Bone marrow (tissue), 2 donors: ENCODE results near the gene TCHHL1.

Source experiments
- DNase-seq, 2 donors: peaks; one replicate each; lab custom pipeline; 2025; lab: John Stamatoyannopoulos, UW

The TCHHL1 gene

DNA sequence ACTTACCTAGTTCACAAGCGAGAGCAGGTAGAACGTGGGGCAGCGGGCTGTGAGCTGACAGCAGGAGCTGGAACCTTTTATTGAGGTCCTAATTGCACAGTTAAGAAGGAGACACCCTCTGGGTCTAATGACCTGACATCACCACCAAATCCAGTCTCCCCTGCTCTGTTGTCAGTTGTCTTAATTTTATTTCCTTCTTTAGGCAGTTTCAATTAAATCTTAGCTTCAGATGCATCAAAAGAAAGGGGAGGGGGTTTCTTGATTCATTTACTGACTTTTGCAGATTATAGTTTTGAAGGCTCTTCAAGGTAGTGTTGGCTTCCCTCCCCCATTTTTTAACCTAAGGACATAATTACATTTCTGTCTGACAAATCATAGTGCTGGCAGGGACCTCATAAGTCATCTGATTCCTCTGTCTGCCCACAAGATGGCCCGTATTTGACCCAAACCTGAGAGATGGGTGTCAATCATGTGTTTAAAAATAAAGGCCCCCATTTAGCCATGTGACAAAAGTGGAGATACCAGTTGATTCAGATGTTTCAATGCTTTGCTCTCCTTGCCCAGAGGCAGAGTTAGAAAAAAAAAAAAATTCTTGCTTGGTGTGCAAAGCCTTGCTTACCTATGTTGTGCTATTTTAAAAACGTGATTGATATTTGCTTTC, at the start of gene TCHHL1:
TSS of gene TCHHL1 (minus strand) at position 51 of the 661 bp plus-strand sequence. CDS start 921 bp downstream, outside the sequence.
- DNase-seq: no peak

DNA sequence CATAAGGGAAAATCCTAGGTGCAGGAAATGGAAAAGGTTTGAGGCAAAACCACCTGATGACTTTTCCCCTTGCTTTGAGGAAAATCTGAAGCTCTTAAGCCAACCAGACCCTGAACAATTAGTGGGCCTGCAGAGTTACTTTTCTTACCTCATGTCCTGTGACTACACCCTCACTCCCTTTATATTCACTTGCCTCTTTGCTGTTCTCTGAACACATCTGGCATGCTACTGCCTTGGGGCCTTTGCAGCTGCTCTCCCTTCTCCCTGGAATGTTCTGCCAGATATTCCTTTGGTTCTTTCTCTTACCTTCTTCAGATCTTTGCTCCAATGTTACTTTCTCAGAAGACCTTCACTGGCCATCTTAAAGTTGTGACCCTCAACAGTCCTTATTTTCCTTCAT, 48.4 kb upstream of the TCHHL1 start:
- DNase-seq: no peak

DNA sequence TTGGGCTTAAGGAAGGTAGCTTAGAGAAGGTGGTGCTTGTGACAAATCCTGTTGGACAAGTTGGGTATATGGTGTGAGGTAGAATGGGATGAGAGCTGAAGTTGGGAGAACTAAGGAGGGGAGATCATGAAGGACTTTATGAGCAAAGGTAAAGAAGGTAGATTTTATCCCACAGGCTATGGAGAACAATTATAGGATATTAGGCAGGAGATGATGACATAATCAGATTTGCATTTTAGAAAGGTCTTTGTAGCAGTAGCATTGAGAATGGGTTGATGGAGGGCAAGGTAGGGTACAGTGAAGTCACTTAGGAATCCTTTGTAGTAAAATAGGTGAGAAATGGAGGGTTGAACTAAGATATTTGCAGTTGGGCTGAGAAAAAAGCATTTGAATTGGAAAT, 41.3 kb upstream of the TCHHL1 start:
- no peak for DNase-seq

DNA sequence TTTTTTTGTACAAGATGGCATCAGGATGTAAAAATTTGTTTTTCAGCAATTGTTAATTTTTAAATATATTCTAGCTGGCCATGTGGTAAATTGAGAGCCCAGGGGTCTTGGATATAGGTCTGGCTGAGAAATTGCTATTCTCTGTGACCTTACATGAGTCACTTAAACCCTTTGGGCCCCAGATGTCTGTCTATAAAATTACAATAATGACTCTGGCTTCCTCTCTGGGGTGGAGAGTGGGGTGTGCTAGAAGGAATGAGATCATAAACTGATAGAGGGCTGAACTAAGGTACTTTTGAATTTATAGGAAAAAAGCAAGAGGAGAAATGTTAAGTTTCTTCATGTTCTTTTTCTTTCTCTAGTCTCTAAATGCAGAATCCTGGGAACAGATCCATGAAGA, 38.8 kb upstream of the TCHHL1 start:
- DNase-seq: no peak

DNA sequence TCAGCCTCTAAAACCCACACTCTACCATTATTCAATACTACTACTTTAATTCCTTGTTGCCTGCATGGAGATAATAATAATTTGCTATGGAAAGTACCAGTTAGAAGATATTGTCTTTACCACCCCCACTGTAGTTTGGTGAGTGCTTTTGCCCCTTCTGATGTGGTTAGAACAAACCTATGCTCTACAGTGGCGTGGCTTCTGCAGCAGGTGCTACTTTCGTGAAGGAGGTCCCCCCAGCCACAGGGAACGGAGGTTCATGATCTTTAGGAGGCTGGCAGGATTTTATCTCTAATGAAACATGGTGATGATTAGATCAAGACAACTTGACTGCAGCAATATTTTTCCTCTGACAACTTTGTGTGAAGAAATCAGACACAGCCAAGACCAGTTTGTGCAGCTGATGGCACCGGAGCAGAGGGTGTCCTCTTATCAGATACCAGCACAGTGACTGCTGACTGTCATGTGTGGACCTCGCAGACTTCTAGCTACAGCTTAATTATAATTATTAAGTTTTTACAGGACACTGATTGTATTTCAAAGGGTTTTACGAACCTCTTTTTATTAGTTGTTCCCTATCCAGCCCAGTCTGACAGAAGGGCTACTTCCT, 37.1 kb upstream of the TCHHL1 start:
- DNase-seq: no peak

DNA sequence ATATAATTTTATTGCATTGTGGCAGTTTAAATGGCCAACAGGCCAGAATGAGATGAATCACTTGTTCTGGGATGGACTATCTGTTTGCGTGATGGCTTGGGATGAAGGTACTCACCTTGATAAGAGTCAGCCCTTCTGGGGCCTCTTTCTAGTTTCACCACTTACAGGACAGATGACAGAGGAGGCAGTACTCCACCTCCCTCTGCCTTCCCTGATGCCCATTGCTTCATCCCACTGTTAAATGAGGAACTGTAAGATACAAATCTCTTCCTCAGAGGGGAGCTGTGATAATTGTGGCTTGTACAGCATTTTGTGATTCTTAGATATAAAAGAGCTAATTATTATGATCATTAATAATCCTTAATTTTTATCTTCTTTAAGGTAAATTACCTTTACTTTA, 30.1 kb upstream of the TCHHL1 start:
- no peak for DNase-seq

DNA sequence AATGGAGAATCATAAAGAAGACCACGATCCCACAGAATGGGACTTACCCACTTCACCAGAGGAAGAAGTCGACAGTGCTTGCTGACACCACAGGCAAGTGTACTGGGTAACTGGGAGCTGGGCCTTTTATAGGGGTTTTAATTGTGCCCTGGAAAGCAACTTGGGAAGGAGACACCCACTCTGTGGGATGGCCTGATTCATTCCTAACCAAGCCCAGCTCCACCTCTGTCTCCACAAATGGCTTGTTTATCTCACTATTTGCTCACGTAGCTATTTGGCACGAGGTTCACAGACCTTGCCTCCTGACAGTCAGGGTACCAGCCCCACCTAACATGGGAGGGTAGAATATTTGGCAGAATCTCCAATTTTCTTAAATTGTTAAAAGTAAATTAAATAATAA, 26.5 kb upstream of the TCHHL1 start, which contains the start of gene TCHH:
TSS of gene TCHH (minus strand) at position 101 of the 400 bp plus-strand sequence. CDS start 1,364 bp downstream, outside the sequence.
- DNase-seq: no peak

DNA sequence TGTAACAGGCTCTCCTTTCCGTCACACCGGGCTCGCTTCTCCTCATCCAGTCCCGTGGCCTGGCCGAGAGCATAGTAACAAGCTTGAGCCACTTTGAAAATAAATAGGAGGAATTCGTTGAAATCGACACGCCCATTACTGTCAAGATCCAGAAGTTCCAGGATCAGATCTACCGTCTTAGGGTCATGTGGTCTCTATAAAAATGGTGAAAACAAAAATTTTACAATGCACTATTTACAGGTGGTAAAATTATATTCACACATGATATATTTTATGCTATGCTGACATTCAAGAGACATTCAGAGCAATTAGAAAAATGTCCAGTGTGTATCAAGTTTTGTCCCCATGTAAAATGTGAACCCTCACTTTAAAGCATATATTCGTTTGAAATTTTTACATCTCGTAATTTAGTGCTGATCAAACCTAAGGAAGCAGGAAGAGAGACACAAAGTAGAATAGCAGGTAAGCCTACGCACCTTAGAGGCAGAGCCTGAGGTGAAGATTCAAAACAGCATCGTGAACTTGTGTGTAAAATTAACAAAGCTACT, 24.1 kb upstream of the TCHHL1 start:
- DNase-seq: no peak

DNA sequence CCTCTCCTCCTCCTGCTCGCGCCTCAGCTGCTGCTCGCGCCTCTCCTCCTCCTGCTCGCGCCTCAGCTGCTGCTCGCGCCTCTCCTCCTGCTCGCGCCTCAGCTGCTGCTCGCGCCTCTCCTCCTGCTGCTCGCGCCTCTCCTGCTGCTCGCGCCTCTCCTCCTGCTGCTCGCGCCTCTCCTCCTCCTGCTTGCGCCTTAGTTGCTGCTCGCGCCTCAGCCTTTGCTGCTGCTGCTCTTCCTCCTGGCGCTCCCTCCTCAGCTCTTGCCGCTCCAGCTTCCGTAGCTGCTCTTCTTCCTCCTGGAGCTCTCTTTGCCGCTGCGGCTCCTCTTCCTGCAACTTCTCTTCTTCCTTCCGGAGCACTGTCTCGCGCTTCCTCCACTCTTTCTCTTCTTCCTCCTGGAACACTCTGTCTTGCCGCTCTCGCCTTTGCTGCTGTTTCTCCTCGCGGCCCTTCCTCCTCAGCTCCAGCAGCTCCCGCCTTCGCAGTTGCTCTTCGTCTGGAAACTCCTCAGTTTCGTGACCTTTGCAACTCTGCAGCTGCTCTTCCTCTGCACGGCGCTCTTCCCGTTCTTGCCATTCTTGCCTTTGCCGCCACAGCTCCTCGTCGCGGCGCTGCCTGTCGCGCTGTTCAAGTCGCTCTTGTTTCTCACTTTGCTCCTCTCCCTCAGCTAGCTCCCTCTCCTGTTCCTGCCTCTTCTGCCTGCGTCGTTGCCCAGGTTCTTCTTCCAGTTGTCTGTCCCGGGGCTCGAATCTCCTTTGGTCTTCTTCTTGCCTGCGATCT, 23.4 kb upstream of the TCHHL1 start:
- DNase-seq: no peak

DNA sequence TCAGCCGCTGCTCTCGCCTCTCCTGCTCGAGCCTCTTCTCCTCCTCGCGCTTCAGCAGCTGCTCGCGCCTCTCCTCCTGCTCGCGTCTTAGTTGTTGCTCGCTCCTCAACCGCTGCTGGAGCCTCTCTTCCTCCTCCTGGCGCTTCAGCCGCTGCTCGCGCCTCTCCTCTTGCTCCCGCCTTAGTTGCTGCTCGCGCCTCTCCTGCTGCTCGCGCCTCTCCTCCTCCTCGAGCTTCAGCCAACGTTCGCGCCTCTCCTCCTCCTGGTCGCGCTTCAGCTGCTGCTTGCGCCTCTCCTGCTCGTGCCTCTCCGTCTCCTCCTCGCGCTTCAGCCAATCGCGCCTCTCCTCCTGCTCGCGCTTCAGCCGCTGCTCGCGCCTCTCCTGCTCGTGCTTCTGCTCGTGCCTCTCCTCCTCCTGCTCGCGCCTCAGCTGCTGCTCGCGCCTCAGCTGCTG, 22.7 kb upstream of the TCHHL1 start:
- DNase-seq: no peak

DNA sequence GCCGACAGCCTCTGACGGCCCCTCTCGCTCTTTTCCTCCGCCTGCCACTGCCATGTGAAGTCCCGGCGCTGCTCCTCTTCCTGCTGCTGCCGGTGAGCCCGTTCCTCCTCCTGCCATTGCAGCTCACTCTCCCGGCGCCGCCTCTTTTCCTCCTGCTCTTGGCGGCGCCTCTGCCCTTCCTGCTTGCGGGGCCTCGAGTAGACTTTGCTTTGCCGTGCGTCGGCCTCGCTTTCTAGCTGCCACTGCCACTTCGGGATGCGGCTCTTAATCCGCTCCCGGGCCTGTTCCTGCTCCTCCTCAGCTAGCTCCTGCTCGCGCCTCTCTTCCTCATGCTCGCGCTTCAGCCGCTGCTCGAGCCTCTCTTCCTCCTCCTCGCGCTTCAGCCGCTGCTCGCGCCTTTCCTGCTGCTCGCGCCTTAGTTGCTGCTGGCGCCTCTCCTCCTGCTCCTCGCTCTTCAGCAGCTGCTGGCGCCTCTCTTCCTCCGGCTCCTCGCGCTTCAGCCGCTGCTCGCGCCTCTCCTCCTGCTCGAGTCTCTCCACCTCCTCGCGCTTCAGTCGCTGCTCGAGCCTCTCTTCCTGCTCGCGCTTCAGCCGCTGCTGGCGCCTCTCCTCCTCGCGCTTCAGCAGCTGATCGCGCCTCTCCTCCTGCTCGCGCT, 22.1 kb upstream of the TCHHL1 start:
- no peak for DNase-seq

DNA sequence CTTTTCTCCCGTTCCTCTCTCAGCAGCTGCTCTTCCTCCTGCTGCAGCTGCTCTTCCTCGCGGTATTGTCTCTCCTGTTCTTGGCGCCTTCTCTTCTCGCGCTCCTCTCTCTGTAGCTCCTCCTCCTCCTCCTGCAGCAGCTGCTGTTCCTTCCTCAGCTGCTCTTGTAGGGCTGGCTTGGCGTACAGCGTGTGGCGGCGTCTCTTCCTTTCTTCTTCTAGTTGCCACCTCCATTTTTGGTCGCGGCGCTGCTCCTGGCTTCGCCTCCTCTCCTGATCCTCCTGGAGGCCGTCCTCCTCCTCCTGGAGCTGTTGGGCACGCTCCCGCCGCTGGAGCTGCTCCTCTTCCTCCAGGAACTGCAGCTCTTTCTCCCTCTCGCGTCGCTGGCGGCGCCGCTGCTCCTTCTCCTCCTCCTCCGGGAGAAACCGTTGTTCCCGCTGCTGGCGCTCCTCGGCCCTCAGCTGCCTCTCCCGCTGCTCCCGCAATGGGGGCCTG, 21.5 kb upstream of the TCHHL1 start:
- no peak for DNase-seq

DNA sequence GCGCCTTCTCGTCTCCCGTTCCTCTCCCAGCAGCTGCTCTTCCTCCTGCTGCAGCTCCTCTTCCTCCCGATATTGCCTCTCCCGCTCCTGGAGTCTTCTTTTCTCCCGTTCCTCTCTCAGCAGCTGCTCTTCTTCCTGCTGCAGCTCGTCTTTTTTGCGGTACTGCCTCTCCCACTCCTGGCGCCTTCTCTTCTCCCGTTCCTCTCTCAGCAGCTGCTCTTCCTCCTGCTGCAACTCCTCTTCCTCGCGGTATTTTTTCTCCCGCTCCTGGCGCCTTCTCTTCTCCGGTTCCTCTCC, 21.1 kb upstream of the TCHHL1 start:
- no peak for DNase-seq

DNA sequence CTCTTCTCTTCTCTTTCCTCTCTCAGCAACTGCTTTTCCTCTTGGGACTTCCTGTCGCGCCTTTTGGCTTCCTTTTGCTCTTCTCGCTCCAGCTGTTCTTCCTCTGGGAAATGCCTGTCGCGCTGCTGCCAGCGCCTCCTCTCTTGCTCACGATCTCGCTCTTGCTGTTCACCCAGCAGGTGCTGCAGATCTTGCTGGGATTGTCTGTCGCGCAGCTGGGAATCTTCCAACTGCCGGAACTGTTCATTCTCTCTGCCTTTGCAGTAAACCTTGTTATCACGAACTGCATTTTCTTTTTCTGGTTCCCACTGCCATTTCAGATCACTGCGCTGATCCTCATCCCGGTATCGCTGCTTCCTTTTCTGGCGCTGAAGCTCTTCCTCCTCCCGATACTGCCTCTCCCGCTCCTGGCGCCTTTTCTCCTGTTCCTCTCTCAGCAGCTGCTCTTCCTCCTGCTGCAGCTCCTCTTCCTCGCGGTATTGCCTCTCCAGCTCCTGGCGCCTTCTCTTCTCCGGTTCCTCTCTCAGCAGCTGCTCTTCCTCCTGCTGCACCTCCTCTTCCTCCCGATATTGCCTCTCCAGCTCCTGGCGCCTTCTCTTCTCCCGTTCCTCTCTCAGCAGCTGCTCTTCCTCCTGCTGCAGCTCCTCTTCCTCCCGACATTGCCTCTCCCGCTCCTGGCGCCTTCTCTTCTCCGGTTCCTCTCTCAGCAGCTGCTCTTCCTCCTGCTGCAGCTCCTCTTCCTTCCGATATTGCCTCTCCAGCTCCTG, 20.6 kb upstream of the TCHHL1 start:
- DNase-seq: no peak

DNA sequence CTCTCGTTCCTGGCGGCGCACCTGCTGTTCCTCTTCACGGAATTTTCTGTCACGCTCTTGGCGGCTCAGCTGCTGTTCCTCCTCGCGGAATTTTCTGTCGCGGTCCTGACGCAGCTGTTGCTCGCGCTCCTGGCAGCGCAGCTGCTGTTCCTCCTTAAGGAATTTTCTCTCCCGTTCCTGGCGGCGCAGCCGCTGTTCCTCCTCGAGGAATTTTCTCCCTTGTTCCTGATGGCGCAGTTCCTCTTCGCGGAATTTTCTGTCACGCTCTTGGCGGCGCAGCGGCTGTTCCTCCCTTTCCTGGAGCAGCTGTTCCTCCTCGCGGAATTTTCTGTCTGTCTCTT, 20.0 kb upstream of the TCHHL1 start:
- DNase-seq: no peak

DNA sequence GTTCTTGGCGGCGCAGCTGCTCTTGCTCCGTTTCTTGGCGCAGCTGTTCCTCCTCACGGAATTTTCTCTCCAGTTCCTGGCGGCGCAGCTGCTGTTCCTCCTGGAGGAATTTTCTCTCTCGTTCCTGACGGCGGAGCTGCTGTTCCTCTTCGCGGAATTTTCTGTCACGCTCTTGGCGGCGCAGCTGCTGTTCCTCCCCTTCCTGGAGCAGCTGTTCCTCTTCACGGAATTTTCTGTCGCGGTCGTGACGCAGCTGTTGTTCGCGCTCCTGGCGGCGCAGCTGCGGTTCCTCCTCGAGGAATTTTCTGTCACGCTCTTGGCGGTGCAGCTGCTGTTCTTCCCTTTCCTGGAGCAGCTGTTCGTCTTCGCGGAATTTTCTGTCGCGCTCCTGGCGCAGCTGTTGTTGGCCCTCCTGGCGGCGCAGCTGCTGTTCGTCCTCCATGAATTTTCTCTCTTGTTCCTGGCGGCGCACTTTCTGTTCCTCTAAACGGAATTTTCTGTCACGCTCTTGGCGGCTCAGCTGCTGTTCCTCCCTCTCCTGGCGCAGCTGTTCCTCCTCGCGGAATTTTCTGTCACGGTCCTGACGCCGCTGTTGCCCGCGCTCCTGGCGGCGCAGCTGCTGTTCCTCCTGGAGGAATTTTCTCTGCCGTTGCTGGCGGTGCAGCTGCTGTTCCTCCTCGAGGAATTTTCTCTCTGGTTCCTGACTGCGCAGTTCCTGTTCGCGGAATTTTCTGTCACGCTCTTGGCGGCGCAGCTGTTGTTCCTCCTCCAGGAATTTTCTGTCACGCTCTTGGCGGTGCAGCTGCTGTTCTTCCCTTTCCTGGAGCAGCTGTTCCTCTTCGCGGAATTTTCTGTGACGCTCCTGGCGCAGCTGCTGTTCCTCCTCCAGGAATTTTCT, 19.4 kb upstream of the TCHHL1 start:
- DNase-seq: no peak

DNA sequence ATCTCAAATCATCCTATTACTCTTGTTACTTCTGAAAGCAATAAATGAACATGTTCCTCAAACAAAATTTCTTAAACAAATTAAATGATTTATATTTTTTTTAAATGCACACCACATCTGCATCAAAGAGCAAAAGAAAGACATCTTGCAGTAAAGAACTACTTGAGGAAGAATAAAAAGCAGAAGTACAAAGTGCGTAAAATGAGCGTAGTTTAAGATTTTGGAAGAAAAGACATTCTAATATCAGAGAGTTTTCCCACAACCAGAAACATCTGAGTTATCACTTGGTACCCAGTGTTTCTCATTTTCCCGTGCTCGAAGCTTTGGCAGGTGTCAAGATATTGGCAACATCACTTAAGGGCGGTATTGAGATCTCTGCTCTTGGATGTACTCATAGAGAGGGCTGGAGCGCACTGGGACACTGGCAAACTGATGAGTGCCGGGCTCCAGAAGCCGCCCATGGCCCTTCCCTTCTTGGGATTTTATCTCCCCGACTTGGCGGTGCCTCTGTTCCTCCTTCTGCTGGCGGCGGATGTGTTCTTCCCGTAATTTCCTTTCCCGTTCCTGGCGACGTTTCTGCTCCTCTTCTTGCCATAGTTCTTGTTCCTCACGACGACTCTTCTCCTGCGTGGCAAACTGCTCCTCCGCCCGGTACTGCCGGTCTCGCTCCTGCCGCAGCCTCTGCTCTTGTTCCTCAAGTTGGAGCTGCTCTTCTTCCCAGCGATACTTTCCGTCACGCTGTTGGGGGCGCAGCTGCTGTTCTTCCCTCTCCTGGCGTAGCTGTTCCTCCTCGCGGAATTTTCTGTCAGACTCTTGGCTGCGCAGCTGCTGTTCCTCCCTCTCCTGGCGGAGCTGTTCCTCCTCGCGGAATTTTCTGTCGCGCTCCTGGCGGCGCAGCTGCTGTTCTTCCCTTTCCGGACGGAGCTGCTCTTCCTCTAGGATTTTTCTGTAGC, 18.4 kb upstream of the TCHHL1 start:
- DNase-seq: no peak

DNA sequence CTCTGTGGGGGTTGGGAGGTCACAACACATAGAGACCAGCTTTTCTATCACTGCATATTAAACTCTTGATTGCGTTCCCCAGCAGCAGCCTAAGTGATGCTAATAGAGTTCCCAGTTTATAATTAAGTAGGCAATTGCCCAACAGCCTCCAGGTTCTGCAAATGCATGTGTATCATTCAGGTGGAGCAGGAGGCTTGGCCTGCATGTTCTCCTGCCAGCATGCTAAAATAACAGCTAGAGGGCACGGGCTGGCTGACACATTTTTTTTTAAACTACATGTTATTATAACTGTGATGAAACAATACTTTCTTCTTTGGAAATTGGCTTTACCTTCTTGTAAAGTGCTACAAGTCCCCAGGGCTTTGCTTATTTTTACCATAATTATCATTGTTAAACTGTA, 16.0 kb upstream of the TCHHL1 start:
- DNase-seq: no peak

DNA sequence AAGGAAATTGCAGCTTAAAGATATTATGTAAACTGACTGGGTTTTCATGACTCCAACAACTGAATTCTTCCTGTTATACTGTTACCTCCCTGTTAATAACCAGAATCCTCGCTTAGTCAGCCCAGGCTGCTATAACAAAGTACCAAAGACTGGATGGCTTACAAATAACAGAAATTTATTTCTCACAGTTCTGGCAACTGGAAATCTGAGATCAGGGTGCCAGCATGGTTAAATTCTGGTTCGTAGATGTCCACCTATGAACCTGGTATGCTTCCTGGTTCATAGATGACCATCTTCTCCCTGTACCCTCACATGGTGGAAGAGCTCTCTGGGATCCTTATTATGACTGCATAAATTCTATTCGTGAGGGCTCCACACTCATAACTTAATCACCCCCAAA, 8.1 kb upstream of the TCHHL1 start:
- no peak for DNase-seq
